ENCODE results near the gene PTPRK.
"Not testable (repeated sequence)": the region's sequence is repeated elsewhere in the genome, so short reads cannot be mapped to it uniquely, and the experiment has no call there.

PTPRK gene

DNA sequence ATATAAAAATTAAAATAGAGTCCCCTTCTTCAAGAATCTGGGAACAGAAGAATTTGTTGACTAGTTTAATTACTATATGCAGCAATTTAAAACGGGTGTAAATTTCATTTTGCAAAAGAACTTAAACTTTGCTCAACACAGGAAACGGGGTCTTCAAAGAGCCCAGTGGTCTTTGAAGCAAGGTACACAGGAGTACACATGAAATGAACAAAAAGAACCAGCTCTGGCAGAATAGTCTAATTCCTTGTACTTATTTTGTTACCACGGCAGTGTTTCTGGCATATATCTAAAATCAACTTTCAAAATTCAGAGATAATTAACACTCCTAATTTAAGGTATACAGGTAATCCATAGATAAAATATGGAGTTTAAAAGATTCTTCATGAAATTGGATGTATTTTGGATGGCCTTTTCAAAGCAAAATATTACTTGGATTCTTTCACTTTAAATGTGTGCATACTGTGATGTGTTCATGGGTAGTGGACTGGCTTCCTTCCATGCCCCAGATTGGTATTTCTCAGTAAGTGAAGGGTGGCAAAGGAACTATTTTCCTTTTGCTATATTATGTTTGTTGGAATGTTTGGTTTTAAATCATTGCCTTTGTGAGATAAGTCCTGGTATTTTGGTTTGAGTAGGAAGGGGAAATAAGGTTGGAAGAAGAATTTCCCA is 522.8 kb downstream of the PTPRK start:
- TF ChIP-seq SUZ12 (IDR thresholded peaks at IDR 0.05) (no peak), NFRKB (IDR thresholded peaks at IDR 0.05) (no peak), FOXA1 (IDR thresholded peaks at IDR 0.05) (no peak), SP1 (IDR thresholded peaks at IDR 0.05) (no peak)
- ChIA-PET CTCF (no interaction called here), POLR2A (no interaction called here)
- no peak for DNase-seq (ENCODE audit: extremely low spot score)

DNA sequence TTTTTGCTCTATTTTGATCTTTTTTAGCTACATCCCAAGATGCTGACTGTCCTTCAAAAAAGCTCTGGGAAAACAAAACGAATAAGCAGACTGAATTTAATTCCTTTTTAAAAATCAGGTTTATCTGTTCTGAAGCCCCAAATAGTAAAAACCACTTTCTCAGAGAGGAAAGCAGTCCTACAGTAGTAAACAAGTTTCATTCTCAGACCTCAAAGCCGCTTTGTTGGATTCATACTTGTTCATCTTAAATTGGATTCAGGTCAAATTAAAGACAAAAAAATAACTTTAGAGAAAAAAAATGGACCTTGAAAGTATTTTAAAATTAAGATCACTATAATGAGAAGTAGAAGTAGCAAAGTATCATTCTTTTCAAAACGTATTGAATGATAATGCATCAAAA is 523.5 kb downstream of the PTPRK start:
- TF ChIP-seq ELF4 (IDR thresholded peaks at IDR 0.05), result no peak
- TF ChIP-seq FOXA1 (IDR thresholded peaks at IDR 0.05), result no peak
- TF ChIP-seq LEF1 (IDR thresholded peaks at IDR 0.05; ENCODE audit: borderline replicate concordance), result no peak
- no peak for TF ChIP-seq L3MBTL2 (conservative IDR thresholded peaks at IDR 0.05)
- no peak for TF ChIP-seq TARDBP (IDR thresholded peaks at IDR 0.05)
- TF ChIP-seq, protein P1, sequence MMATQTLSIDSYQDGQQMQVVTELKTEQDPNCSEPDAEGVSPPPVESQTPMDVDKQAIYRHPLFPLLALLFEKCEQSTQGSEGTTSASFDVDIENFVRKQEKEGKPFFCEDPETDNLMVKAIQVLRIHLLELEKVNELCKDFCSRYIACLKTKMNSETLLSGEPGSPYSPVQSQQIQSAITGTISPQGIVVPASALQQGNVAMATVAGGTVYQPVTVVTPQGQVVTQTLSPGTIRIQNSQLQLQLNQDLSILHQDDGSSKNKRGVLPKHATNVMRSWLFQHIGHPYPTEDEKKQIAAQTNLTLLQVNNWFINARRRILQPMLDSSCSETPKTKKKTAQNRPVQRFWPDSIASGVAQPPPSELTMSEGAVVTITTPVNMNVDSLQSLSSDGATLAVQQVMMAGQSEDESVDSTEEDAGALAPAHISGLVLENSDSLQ (IDR thresholded peaks at IDR 0.05), result no peak
- POLR2A ChIA-PET, result no interaction called here
- CTCF ChIA-PET, result no interaction called here
- no peak for DNase-seq (ENCODE audit: extremely low spot score)

DNA sequence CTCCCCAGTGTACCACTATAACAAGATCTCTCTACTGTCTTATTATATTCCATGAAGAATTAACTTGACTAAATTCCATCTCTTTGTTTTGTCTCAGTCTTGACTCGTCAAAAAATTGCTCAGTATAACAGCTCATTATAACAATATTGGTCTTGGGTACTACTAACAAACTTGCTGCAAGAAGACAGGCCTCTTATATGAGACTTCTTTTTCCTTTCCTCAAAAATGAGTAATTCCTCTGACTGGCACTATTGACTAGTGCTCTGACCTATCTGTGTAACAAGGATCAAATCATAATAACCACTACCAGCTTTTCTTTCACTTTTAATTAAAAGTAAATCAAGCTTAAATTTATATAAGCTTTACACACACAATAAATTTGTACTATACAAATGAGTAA is 528.3 kb downstream of the PTPRK start:
- TF ChIP-seq ELF4 (IDR thresholded peaks at IDR 0.05) (no peak), L3MBTL2 (conservative IDR thresholded peaks at IDR 0.05) (no peak), LEF1 (IDR thresholded peaks at IDR 0.05; ENCODE audit: borderline replicate concordance) (no peak), FOXK2 (IDR thresholded peaks at IDR 0.05) (no peak), SUZ12 (IDR thresholded peaks at IDR 0.05) (no peak), SP1 (IDR thresholded peaks at IDR 0.05) (no peak), HDGF (IDR thresholded peaks at IDR 0.05; ENCODE audit: borderline replicate concordance) (no peak), ARNT (IDR thresholded peaks at IDR 0.05) (no peak), CTBP1 (IDR thresholded peaks at IDR 0.05; ENCODE audit: borderline replicate concordance) (no peak), ZNF384 (IDR thresholded peaks at IDR 0.05) (no peak), FOXA1 (IDR thresholded peaks at IDR 0.05) (no peak), TARDBP (IDR thresholded peaks at IDR 0.05) (no peak), FOXM1 (IDR thresholded peaks at IDR 0.05; ENCODE audit: borderline replicate concordance) (no peak), NFRKB (IDR thresholded peaks at IDR 0.05) (no peak), BHLHE40 (IDR thresholded peaks at IDR 0.05; ENCODE audit: borderline replicate concordance) (no peak)
- TF ChIP-seq, protein P1 (IDR thresholded peaks at IDR 0.05), result no peak

DNA sequence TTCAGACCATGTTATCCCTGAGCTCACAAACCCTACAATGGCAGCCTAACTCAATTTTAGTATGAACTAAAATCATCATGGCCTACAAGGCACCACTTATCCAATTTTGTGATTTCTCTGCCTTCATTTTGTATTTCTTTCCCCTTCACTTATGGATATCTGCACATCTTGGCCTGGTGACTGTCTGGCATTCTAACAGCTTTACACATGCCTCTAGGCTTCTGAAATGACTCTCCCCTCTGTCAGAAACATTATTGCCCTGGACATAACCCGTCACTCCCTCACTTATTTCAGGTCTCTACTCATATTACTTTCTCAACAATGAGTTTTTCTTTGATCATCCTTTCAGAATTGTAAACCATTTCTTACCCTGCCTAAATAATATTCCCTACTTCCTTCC is 530.3 kb downstream of the PTPRK start:
- ChIA-PET CTCF (interaction anchor here (0.8 kb wide), 1 partner anchor 17 kb away, joined by 3 read pairs; no protein-coding TSS in a partner anchor), POLR2A (no interaction called here)
- DNase-seq (ENCODE audit: extremely low spot score), result no peak
- TF ChIP-seq BHLHE40 (IDR thresholded peaks at IDR 0.05; ENCODE audit: borderline replicate concordance), result no peak
- TF ChIP-seq NFRKB (IDR thresholded peaks at IDR 0.05), result no peak

More for the DNA sequence above, 528.3 kb downstream of the PTPRK start:
- CTCF ChIA-PET, result no interaction called here
- no peak for DNase-seq (ENCODE audit: extremely low spot score)
- POLR2A ChIA-PET, result no interaction called here

DNA sequence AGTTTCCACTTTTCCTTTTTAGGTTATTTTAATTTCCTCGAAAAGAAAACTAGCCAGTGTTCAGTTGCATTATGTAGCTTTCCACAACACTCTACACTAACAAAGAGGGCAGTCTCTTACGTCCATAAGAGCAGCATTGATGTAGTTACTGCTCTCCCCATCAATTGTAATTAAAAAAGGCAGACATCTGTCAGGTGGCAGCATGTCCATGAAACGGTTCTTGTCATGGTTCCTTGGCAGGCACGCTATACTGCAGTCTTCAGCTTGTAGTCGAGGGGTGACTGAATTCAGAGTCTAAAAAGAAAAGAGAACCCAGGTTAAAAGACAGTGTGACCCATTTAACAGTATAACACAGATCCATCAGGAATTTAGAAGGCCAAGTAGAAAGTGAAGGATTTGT is 539.4 kb downstream of the PTPRK start:
- DNase-seq (ENCODE audit: extremely low spot score), result no peak
- no peak for TF ChIP-seq FOXA1 (IDR thresholded peaks at IDR 0.05)
- TF ChIP-seq SUZ12 (IDR thresholded peaks at IDR 0.05), result no peak
- ChIA-PET POLR2A (no interaction called here), CTCF (interaction anchor here (0.6 kb wide), 1 partner anchor 13 kb away, joined by 3 read pairs; no protein-coding TSS in a partner anchor)

DNA sequence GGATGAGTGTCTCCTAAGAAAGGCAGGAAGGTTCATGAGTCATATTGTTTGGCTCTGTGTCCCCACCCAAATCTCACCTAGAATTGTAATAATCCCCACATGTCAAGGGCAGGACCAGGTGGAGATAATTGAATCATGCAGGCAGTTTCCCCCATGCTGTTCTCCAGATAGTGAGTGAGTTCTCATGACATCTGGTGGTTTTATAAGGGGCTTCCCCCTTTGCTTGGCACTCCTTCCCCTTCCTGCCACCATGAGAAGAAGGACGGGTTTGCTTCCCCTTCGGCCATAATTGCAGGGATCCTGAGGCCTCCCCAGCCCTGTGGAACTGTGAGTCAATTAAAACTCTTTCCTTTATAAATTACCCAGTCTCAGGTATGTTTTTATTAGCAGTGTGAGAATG is 542.2 kb downstream of the PTPRK start:
- POLR2A ChIA-PET; DNase-seq (ENCODE audit: extremely low spot score): not testable (repeated sequence)
- CTCF ChIA-PET, result interaction anchor here (0.6 kb wide), 1 partner anchor 28 kb away, joined by 3 read pairs; no protein-coding TSS in a partner anchor

DNA sequence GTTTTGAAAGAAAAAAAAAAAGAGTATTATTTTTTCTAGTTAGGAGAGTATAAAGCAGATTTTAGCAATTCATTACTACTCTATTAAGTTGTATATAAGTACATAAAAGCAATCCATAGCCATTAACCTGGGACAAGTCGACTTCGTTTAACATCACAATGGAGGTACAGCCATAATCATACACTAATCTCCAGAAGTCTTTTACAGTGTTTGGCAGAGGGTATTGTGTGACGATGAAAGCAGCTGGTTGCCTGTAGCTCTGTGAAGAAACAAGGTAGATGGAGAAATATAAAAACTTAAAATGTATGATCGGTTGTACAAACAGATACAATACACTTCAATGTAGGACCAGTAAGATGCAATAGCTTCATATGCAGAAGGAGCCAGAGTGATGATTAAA is 543.6 kb downstream of the PTPRK start:
- POLR2A ChIA-PET, result no interaction called here
- CTCF ChIA-PET, result no interaction called here
- no peak for DNase-seq (ENCODE audit: extremely low spot score)
- TF ChIP-seq FOXA1 (IDR thresholded peaks at IDR 0.05), result no peak
- TF ChIP-seq FOXM1 (IDR thresholded peaks at IDR 0.05; ENCODE audit: borderline replicate concordance), result no peak
- TF ChIP-seq, protein P1 (IDR thresholded peaks at IDR 0.05), result no peak
- TF ChIP-seq HDGF (IDR thresholded peaks at IDR 0.05; ENCODE audit: borderline replicate concordance), result no peak
- no peak for TF ChIP-seq TARDBP (IDR thresholded peaks at IDR 0.05)
- no peak for TF ChIP-seq ARNT (IDR thresholded peaks at IDR 0.05)
- no peak for TF ChIP-seq LEF1 (IDR thresholded peaks at IDR 0.05; ENCODE audit: borderline replicate concordance)
- no peak for TF ChIP-seq CTBP1 (IDR thresholded peaks at IDR 0.05; ENCODE audit: borderline replicate concordance)
- TF ChIP-seq BHLHE40 (IDR thresholded peaks at IDR 0.05; ENCODE audit: borderline replicate concordance), result no peak
- no peak for TF ChIP-seq FOXK2 (IDR thresholded peaks at IDR 0.05)
- TF ChIP-seq SUZ12 (IDR thresholded peaks at IDR 0.05), result no peak
- no peak for TF ChIP-seq NFRKB (IDR thresholded peaks at IDR 0.05)
- TF ChIP-seq ZNF384 (IDR thresholded peaks at IDR 0.05), result no peak
- no peak for TF ChIP-seq ELF4 (IDR thresholded peaks at IDR 0.05)
- no peak for TF ChIP-seq L3MBTL2 (conservative IDR thresholded peaks at IDR 0.05)
- TF ChIP-seq SP1 (IDR thresholded peaks at IDR 0.05), result no peak

All from HEK293T (cell line).